ENCODE measurements around the gene TRAPPC3L.

The TRAPPC3L gene

GRCh38 chr6:116483616-116484015 is 61.9 kb downstream of the TRAPPC3L start:
- TF ChIP-seq, protein P1, sequence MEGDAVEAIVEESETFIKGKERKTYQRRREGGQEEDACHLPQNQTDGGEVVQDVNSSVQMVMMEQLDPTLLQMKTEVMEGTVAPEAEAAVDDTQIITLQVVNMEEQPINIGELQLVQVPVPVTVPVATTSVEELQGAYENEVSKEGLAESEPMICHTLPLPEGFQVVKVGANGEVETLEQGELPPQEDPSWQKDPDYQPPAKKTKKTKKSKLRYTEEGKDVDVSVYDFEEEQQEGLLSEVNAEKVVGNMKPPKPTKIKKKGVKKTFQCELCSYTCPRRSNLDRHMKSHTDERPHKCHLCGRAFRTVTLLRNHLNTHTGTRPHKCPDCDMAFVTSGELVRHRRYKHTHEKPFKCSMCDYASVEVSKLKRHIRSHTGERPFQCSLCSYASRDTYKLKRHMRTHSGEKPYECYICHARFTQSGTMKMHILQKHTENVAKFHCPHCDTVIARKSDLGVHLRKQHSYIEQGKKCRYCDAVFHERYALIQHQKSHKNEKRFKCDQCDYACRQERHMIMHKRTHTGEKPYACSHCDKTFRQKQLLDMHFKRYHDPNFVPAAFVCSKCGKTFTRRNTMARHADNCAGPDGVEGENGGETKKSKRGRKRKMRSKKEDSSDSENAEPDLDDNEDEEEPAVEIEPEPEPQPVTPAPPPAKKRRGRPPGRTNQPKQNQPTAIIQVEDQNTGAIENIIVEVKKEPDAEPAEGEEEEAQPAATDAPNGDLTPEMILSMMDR (conservative IDR thresholded peaks at IDR 0.05): no peak
- TF ChIP-seq ZFX (IDR thresholded peaks at IDR 0.05): no peak
- H3K27ac ChIP-seq: no peak overlapping the region

- H3K27ac ChIP-seq: no peak overlapping the region
- TF ChIP-seq, protein P1 (conservative IDR thresholded peaks at IDR 0.05): no peak
- no peak for TF ChIP-seq ZFX (IDR thresholded peaks at IDR 0.05)
These were observed 62.7 kb downstream of the TRAPPC3L start for GRCh38 chr6:116482780-116483179.

- TF ChIP-seq ZFX (IDR thresholded peaks at IDR 0.05): no peak
- TF ChIP-seq, protein P1 (conservative IDR thresholded peaks at IDR 0.05): no peak
These were observed 69.3 kb downstream of the TRAPPC3L start for GRCh38 chr6:116476002-116476678.

GRCh38 chr6:116475141-116475540 is 70.3 kb downstream of the TRAPPC3L start:
- H3K27ac ChIP-seq: no peak overlapping the region
- TF ChIP-seq ZFX (IDR thresholded peaks at IDR 0.05): no peak
- TF ChIP-seq, protein P1 (conservative IDR thresholded peaks at IDR 0.05): no peak

More at GRCh38 chr6:116476002-116476678, 69.3 kb downstream of the TRAPPC3L start:
- H3K27ac ChIP-seq: no peak overlapping the region

DNA sequence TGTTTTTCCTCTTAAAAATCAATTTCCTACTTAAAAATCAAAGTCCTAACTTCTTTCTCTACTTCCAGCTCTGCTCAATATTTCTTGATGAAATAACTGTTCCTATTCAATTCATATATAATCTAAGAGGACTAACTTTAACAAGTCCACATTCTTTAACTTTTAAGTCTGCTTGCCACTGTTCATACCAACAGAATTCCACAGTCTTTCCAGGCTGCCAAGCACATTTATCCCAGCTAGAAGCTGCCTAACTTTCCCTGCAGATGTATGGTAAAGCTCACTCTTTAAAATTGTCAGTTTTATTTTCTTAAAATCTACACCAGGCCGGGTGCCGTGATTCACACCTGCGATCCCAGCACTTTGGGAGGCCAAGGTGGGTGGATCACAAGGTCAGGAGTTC is 72.8 kb downstream of the TRAPPC3L start:
- H3K27ac ChIP-seq: no peak overlapping the region
- TF ChIP-seq, protein P1 (conservative IDR thresholded peaks at IDR 0.05): no peak
- TF ChIP-seq ZFX (IDR thresholded peaks at IDR 0.05): no peak

DNA sequence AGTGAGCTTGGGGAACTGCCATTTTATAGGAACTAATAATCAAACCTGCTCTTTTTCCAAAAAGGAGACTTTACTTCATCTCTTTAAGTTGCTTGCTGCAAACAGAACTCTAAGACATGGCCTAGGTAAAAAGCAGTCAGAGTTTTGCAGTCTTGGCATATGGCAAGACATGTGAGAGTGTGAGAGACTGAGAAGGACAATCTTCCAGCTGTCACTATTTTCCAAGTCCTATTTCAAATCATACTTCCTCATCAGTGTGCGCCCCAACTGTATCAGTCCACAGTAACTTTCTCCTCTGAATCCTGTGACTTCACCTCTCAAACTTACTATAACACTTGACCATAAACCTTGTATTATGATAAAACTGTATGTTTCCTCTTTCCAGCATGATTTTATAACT is 74.0 kb downstream of the TRAPPC3L start:
- no peak overlapping the region for H3K27ac ChIP-seq
- no peak for TF ChIP-seq ZFX (IDR thresholded peaks at IDR 0.05)

GRCh38 chr6:116468293-116468692 is 77.2 kb downstream of the TRAPPC3L start:
- TF ChIP-seq, protein P1 (conservative IDR thresholded peaks at IDR 0.05): no peak
- no peak for TF ChIP-seq ZFX (IDR thresholded peaks at IDR 0.05)
- H3K27ac ChIP-seq: no peak overlapping the region

GRCh38 chr6:116467514-116467913 is 78.0 kb downstream of the TRAPPC3L start:
- H3K27ac ChIP-seq: no peak overlapping the region
- TF ChIP-seq, protein P1 (conservative IDR thresholded peaks at IDR 0.05): no peak
- no peak for TF ChIP-seq ZFX (IDR thresholded peaks at IDR 0.05)
